HL-60 (cell line): ENCODE data around the gene RPS5.

Source experiments
- DNase-seq, 2 experiments: peaks; one replicate each; pipeline ENCODE4 v3.0.0-alpha.2; 2010 to 2020; ENCODE audit warnings: low read depth in 1 of 2, low spot score in 1 of 2
- H3K27ac ChIP-seq: fragments of 250-450 bp; sonication (Bioruptor Pico); replicated peaks from 2 replicates; pipeline ENCODE4 v1.5.1; 2020; ENCODE audit warnings: mild to moderate bottlenecking, moderate library complexity
- H3K27me3 ChIP-seq: fragments of 250-450 bp; sonication (Bioruptor Pico); 2 replicates; pipeline ENCODE4 v1.5.1; 2021; ENCODE audit warnings: mild to moderate bottlenecking, moderate library complexity; ENCODE audit not compliant: insufficient read depth, poor library complexity, severe bottlenecking
- H3K4me3 ChIP-seq: replicated peaks from 2 replicates; pipeline ENCODE4 v1.5.1; 2011; ENCODE audit warnings: mild to moderate bottlenecking, control low read depth, low read length; ENCODE audit not compliant: insufficient read depth
- CTCF ChIP-seq: IDR thresholded peaks from one replicate; pipeline ENCODE4 v1.5.1; 2011; ENCODE audit warnings: low read length, control low read depth, inconsistent platforms; ENCODE audit not compliant: insufficient read depth
- GABPA ChIP-seq: IDR thresholded peaks from 2 replicates; pipeline ENCODE4 v1.6.1; 2012; ENCODE audit warnings: low read depth
- POLR2AphosphoS5 ChIP-seq: IDR thresholded peaks from 2 replicates; pipeline ENCODE4 v1.6.1; 2012; ENCODE audit warnings: low read depth
- REST ChIP-seq: IDR thresholded peaks from 2 replicates; pipeline ENCODE4 v1.6.1; 2012; ENCODE audit warnings: low read depth; ENCODE audit not compliant: insufficient replicate concordance
- SPI1 ChIP-seq: IDR thresholded peaks from 2 replicates; pipeline ENCODE4 v1.6.1; 2012; ENCODE audit warnings: low read depth, mild to moderate bottlenecking, borderline replicate concordance

RPS5 gene

GRCh38 chr19:58351990-58352755 lies 34.9 kb upstream of the RPS5 start:
- Histone ChIP-seq H3K27me3 (no peaks in the 10 kb centered on the region), H3K4me3 (no peak overlapping the region), H3K27ac (no peak overlapping the region)
- DNase-seq, result no peak
- TF ChIP-seq REST (no peak), SPI1 (no peak), GABPA (no peak), POLR2AphosphoS5 (no peak)

- DNase-seq, result no peak
- Histone ChIP-seq H3K27ac (no peak within 1 kb of the TSS), H3K27me3 (no peaks in the 10 kb centered on the region), H3K4me3 (no peak within 1 kb of the TSS)
- TF ChIP-seq REST (no peak), POLR2AphosphoS5 (no peak), GABPA (no peak), CTCF (no peak), SPI1 (no peak)
These were observed 34.1 kb upstream of the RPS5 start, which contains the start of gene A1BG for GRCh38 chr19:58352760-58353671. A1BG (minus strand) TSS chr19:58353492; CDS start chr19:58353437, 55 bp downstream.

- no peak for TF ChIP-seq POLR2AphosphoS5
- no peak for TF ChIP-seq CTCF
- TF ChIP-seq GABPA, result no peak
- TF ChIP-seq SPI1, result no peak
- TF ChIP-seq REST, result no peak
- H3K4me3 ChIP-seq, result no peak overlapping the region
- no peak for DNase-seq
- no peaks in the 10 kb centered on the region for H3K27me3 ChIP-seq
- H3K27ac ChIP-seq, result no peak overlapping the region
These were observed 33.2 kb upstream of the RPS5 start for GRCh38 chr19:58353717-58354477.
